Right lobe of liver (tissue), 4 donors: ENCODE data around the gene MMP11.

Source experiments
- POLR2A ChIP-seq: fragments of 450-650 bp; IDR thresholded peaks from one replicate; pipeline ENCODE4 v1.6.1; 2017; ENCODE audit warnings: antibody characterized with exemption, mild to moderate bottlenecking
- TF ChIP-seq, protein P1 (sequence below), 4 donors: fragments of 200-600 bp in 3 of 4; fragments of 450-650 bp in 1 of 4; IDR thresholded peaks; one replicate each; pipeline versions ENCODE4 v1.5.1 to v1.8.0; 2016 to 2022; ENCODE audit warnings: antibody characterized with exemption in 4 of 4, mild to moderate bottlenecking in 2 of 4
- donor health status: DM: no; HTN: no; CAD: no.
- donor health status: DM: no; HTN: no; CAD: no.
- donor health status: DM: no; HTN: yes; CAD: no.

- TF ChIP-seq, protein P1, sequence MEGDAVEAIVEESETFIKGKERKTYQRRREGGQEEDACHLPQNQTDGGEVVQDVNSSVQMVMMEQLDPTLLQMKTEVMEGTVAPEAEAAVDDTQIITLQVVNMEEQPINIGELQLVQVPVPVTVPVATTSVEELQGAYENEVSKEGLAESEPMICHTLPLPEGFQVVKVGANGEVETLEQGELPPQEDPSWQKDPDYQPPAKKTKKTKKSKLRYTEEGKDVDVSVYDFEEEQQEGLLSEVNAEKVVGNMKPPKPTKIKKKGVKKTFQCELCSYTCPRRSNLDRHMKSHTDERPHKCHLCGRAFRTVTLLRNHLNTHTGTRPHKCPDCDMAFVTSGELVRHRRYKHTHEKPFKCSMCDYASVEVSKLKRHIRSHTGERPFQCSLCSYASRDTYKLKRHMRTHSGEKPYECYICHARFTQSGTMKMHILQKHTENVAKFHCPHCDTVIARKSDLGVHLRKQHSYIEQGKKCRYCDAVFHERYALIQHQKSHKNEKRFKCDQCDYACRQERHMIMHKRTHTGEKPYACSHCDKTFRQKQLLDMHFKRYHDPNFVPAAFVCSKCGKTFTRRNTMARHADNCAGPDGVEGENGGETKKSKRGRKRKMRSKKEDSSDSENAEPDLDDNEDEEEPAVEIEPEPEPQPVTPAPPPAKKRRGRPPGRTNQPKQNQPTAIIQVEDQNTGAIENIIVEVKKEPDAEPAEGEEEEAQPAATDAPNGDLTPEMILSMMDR (IDR thresholded peaks at IDR 0.05) = no peak
- no peak for TF ChIP-seq POLR2A
Observed at GRCh38 chr22:23780146-23780748, 7.6 kb downstream of the MMP11 start.
